ENCODE data around the gene NUP98.

- TF ChIP-seq, protein P1, sequence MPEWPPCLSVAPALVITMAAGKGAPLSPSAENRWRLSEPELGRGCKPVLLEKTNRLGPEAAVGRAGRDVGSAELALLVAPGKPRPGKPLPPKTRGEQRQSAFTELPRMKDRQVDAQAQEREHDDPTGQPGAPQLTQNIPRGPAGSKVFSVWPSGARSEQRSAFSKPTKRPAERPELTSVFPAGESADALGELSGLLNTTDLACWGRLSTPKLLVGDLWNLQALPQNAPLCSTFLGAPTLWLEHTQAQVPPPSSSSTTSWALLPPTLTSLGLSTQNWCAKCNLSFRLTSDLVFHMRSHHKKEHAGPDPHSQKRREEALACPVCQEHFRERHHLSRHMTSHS (tag by site-specific recombination; IDR thresholded peaks at IDR 0.05): no peak
- TF ChIP-seq, protein P2, sequence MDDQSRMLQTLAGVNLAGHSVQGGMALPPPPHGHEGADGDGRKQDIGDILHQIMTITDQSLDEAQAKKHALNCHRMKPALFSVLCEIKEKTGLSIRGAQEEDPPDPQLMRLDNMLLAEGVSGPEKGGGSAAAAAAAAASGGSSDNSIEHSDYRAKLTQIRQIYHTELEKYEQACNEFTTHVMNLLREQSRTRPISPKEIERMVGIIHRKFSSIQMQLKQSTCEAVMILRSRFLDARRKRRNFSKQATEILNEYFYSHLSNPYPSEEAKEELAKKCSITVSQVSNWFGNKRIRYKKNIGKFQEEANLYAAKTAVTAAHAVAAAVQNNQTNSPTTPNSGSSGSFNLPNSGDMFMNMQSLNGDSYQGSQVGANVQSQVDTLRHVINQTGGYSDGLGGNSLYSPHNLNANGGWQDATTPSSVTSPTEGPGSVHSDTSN (CRISPR knock-in tag; IDR thresholded peaks at IDR 0.05): no peak
- TF ChIP-seq CTCF (tag by site-specific recombination; IDR thresholded peaks at IDR 0.05) (no peak), REPIN1 (tag by site-specific recombination; IDR thresholded peaks at IDR 0.05; ENCODE audit: low read depth) (no peak), ZNF274 (IDR thresholded peaks at IDR 0.05; ENCODE audit: low read length) (no peak), ZNF274 (tag by site-specific recombination; IDR thresholded peaks at IDR 0.05; ENCODE audit: borderline replicate concordance) (no peak), YY1 (tag by site-specific recombination; IDR thresholded peaks at IDR 0.05) (no peak), ZBTB7A (tag by site-specific recombination; IDR thresholded peaks at IDR 0.05; ENCODE audit: low read depth) (no peak), ZNF654 (tag by site-specific recombination; IDR thresholded peaks at IDR 0.05; ENCODE audit: low read depth) (no peak), ZNF677 (tag by site-specific recombination; IDR thresholded peaks at IDR 0.05) (no peak), ELK4 (IDR thresholded peaks at IDR 0.05; ENCODE audit: borderline replicate concordance, low read depth, low read length) (no peak), ZNF423 (tag by site-specific recombination; IDR thresholded peaks at IDR 0.05) (no peak), REST (tag by site-specific recombination; IDR thresholded peaks at IDR 0.05) (no peak)
These were observed 134.5 kb downstream of the NUP98 start for GRCh38 chr11:3662856-3663255.

Measured in HEK293 (cell line).